GM12878 (cell line): Measurements from ENCODE around the gene PLAC9.

Experiments
- ATF7 ChIP-seq: fragments of 450-650 bp; IDR thresholded peaks from 2 replicates; pipeline ENCODE4 v1.6.1; 2016; ENCODE audit warnings: low read depth, mild to moderate bottlenecking
- CUX1 ChIP-seq: IDR thresholded peaks from 2 replicates; pipeline ENCODE4 v1.6.1; 2012; ENCODE audit warnings: improper control_type of control experiment, low read depth, low read length; ENCODE audit not compliant: insufficient replicate concordance
- EZH2 ChIP-seq: IDR thresholded peaks from 2 replicates; pipeline ENCODE4 v1.6.1; 2012; ENCODE audit warnings: low read depth, mild to moderate bottlenecking, control low read depth, inconsistent platforms, low read length, borderline replicate concordance; ENCODE audit not compliant: control insufficient read depth
- HCFC1 ChIP-seq: fragments of 150-350 bp; IDR thresholded peaks from 2 replicates; pipeline ENCODE4 v1.6.1; 2014; ENCODE audit warnings: low read length
- MYC ChIP-seq: IDR thresholded peaks from 2 replicates; pipeline ENCODE4 v1.6.1; 2011; ENCODE audit warnings: mild to moderate bottlenecking, low read length, moderate library complexity, inconsistent platforms; ENCODE audit not compliant: insufficient read depth, insufficient replicate concordance, insufficient read length, severe bottlenecking
- NR2C1 ChIP-seq: fragments of 450-650 bp; IDR thresholded peaks from 2 replicates; pipeline ENCODE4 v1.6.1; 2017; ENCODE audit warnings: antibody characterized with exemption, mild to moderate bottlenecking, moderate library complexity
- NR2C2 ChIP-seq: IDR thresholded peaks from 2 replicates; pipeline ENCODE4 v1.6.1; 2011; ENCODE audit warnings: borderline replicate concordance, low read depth; ENCODE audit not compliant: control insufficient read depth, insufficient read length
- POLR2AphosphoS5 ChIP-seq: IDR thresholded peaks from 2 replicates; pipeline ENCODE4 v1.6.1; 2011; ENCODE audit warnings: mild to moderate bottlenecking, low read length, inconsistent platforms
- RCOR1 ChIP-seq: conservative IDR thresholded peaks from 2 replicates; pipeline ENCODE4 v1.6.1; 2012; ENCODE audit warnings: low read depth, low read length, improper control_type of control experiment
- STAT1 ChIP-seq: fragments of 450-650 bp; conservative IDR thresholded peaks from 2 replicates; pipeline ENCODE4 v1.6.1; 2014; ENCODE audit warnings: antibody characterized with exemption, mild to moderate bottlenecking
- TCF7 ChIP-seq: IDR thresholded peaks from 2 replicates; pipeline ENCODE4 v1.6.1; 2014; ENCODE audit warnings: antibody characterized with exemption, borderline replicate concordance
- TF ChIP-seq, protein P1 (sequence below), 3 experiments: IDR thresholded peaks in 2 of 3; conservative IDR thresholded peaks in 1 of 3; 2 replicates each; pipeline ENCODE4 v1.5.1; 2011; ENCODE audit warnings: low read depth in 3 of 3, low read length in 3 of 3, mild to moderate bottlenecking in 3 of 3, control low read depth in 2 of 3, moderate library complexity in 2 of 3, inconsistent platforms in 1 of 3, mixed read lengths in 1 of 3; ENCODE audit not compliant: control insufficient read depth in 2 of 3, insufficient read depth in 1 of 3; ENCODE audit errors: extremely low read depth in 1 of 3
- TF ChIP-seq, protein P2 (sequence below): fragments of 450-650 bp; IDR thresholded peaks from 2 replicates; pipeline ENCODE4 v1.6.1; 2017; ENCODE audit warnings: mild to moderate bottlenecking, moderate library complexity

- no peak for TF ChIP-seq STAT1
- TF ChIP-seq, protein P1, sequence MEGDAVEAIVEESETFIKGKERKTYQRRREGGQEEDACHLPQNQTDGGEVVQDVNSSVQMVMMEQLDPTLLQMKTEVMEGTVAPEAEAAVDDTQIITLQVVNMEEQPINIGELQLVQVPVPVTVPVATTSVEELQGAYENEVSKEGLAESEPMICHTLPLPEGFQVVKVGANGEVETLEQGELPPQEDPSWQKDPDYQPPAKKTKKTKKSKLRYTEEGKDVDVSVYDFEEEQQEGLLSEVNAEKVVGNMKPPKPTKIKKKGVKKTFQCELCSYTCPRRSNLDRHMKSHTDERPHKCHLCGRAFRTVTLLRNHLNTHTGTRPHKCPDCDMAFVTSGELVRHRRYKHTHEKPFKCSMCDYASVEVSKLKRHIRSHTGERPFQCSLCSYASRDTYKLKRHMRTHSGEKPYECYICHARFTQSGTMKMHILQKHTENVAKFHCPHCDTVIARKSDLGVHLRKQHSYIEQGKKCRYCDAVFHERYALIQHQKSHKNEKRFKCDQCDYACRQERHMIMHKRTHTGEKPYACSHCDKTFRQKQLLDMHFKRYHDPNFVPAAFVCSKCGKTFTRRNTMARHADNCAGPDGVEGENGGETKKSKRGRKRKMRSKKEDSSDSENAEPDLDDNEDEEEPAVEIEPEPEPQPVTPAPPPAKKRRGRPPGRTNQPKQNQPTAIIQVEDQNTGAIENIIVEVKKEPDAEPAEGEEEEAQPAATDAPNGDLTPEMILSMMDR (IDR thresholded peaks at IDR 0.05 in 2 of 3, conservative IDR thresholded peaks at IDR 0.05 in 1 of 3; ENCODE audit: control insufficient read depth in 2 of 3, extremely low read depth in 1 of 3, insufficient read depth in 1 of 3, low read depth in 3 of 3, low read length in 3 of 3), result no peak
- TF ChIP-seq RCOR1, result no peak
- TF ChIP-seq ATF7, result no peak
- TF ChIP-seq NR2C2, result no peak
- no peak for TF ChIP-seq CUX1
- no peak for TF ChIP-seq TCF7
- TF ChIP-seq EZH2, result no peak
- TF ChIP-seq MYC, result no peak
- TF ChIP-seq POLR2AphosphoS5, result no peak
- TF ChIP-seq HCFC1, result no peak
- TF ChIP-seq, protein P2, sequence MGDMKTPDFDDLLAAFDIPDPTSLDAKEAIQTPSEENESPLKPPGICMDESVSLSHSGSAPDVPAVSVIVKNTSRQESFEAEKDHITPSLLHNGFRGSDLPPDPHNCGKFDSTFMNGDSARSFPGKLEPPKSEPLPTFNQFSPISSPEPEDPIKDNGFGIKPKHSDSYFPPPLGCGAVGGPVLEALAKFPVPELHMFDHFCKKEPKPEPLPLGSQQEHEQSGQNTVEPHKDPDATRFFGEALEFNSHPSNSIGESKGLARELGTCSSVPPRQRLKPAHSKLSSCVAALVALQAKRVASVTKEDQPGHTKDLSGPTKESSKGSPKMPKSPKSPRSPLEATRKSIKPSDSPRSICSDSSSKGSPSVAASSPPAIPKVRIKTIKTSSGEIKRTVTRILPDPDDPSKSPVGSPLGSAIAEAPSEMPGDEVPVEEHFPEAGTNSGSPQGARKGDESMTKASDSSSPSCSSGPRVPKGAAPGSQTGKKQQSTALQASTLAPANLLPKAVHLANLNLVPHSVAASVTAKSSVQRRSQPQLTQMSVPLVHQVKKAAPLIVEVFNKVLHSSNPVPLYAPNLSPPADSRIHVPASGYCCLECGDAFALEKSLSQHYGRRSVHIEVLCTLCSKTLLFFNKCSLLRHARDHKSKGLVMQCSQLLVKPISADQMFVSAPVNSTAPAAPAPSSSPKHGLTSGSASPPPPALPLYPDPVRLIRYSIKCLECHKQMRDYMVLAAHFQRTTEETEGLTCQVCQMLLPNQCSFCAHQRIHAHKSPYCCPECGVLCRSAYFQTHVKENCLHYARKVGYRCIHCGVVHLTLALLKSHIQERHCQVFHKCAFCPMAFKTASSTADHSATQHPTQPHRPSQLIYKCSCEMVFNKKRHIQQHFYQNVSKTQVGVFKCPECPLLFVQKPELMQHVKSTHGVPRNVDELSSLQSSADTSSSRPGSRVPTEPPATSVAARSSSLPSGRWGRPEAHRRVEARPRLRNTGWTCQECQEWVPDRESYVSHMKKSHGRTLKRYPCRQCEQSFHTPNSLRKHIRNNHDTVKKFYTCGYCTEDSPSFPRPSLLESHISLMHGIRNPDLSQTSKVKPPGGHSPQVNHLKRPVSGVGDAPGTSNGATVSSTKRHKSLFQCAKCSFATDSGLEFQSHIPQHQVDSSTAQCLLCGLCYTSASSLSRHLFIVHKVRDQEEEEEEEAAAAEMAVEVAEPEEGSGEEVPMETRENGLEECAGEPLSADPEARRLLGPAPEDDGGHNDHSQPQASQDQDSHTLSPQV, result no peak
- no peak for TF ChIP-seq NR2C1
Measured at GRCh38 chr10:80131499-80131901, 1.0 kb upstream of the PLAC9 start.
